ENCODE data around the gene GBX2.

Gene GBX2

GRCh38 chr2:236167297-236168109, 683 bp downstream of the GBX2 start:
- DNase-seq (ENCODE audit: low read depth) = peak; percentile 61

- DNase-seq (ENCODE audit: low read depth) = no peak
Measured at GRCh38 chr2:236166796-236167296, 1.3 kb downstream of the GBX2 start.

- no peak for DNase-seq (ENCODE audit: low read depth)
Measured at GRCh38 chr2:236165842-236166795, 2.1 kb downstream of the GBX2 start.

GRCh38 chr2:236164925-236165841, 3.0 kb downstream of the GBX2 start:
- no peak for DNase-seq (ENCODE audit: low read depth)

GRCh38 chr2:236164201-236164924, 3.8 kb downstream of the GBX2 start:
- DNase-seq (ENCODE audit: low read depth) = no peak

- no peak for DNase-seq (ENCODE audit: low read depth)
Measured at GRCh38 chr2:236163471-236164200, 4.5 kb downstream of the GBX2 start.

GRCh38 chr2:236162882-236163470, 5.2 kb downstream of the GBX2 start:
- DNase-seq (ENCODE audit: low read depth) = no peak

- no peak for DNase-seq (ENCODE audit: low read depth)
Measured at GRCh38 chr2:236162031-236162845, 5.9 kb downstream of the GBX2 start.

- DNase-seq (ENCODE audit: low read depth) = no peak
Measured at GRCh38 chr2:236161531-236161930, 6.7 kb downstream of the GBX2 start.

- DNase-seq (ENCODE audit: low read depth) = no peak
Measured at GRCh38 chr2:236161082-236161462, 7.1 kb downstream of the GBX2 start.

GRCh38 chr2:236160366-236161081, 7.7 kb downstream of the GBX2 start:
- DNase-seq (ENCODE audit: low read depth) = no peak

GRCh38 chr2:236159778-236160170, 8.4 kb downstream of the GBX2 start:
- no peak for DNase-seq (ENCODE audit: low read depth)

GRCh38 chr2:236158969-236159777, 9.0 kb downstream of the GBX2 start:
- no peak for DNase-seq (ENCODE audit: low read depth)

- no peak for DNase-seq (ENCODE audit: low read depth)
Measured at GRCh38 chr2:236157815-236158498, 10.2 kb downstream of the GBX2 start.

- no peak for DNase-seq (ENCODE audit: low read depth)
Measured at GRCh38 chr2:236157366-236157765, 10.8 kb downstream of the GBX2 start.

GRCh38 chr2:236156860-236157194, 11.4 kb downstream of the GBX2 start:
- DNase-seq (ENCODE audit: low read depth) = no peak

All from ELR (cell line).